SW480 (cell line): ENCODE measurements around the gene ZNF750.

Experiments used
- DNase-seq: peaks from one replicate; pipeline ENCODE4 v3.0.0-alpha.2; 2016; ENCODE audit warnings: low spot score

ZNF750 gene

GRCh38 chr17:82835122-82835521 is 4.7 kb downstream of the ZNF750 start:
- no peak for DNase-seq

DNA sequence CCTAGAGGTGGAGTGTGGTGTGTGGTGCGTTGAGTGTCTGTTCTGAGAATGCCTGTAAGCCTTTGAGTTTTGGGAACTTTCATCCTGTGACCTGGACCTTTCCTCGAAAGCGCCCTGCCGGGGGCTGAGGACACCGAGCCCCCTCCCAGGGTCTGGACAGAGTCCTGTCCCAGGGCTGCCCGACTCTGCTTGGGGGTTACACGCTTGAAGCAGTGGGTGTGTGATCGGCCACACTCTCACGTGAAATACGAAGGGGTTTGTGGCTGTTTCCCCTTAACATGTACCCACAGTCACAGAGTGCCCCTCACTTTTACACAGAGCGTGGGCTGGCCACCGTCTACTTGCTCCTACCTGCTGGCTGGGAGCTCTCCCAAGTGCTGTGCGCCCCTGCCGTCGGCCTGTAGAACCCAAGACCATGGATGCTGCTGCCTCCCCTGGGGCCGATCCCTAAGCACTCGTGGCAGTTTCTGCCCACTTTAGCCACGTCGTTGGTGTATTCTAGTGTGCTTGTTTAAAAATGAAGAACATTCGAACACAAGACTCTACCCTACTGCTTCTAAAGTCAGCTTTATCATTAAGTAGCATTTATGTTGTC is 6.8 kb downstream of the ZNF750 start:
- DNase-seq, result no peak

DNA sequence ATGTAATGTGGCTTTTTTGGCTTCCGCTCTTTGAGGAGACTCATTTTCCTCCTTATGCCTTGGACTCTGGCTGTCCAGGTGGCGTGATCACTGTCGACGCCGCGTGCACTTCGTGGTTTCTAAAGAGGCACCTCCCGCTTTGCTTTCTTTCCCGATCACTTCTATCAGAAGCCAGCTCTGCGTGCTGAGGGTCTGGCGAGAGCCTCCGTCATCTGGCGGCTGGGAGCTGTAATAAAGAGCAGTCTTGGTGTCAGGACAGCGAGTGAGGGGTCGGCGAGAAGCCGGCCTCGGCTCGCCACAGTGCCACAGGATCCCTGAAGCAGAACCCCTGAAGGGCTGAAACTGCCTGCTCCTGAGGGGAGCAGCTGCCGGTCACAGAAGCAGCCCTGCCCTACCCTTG is 7.4 kb downstream of the ZNF750 start:
- no peak for DNase-seq

GRCh38 chr17:82831818-82832200 is 8.0 kb downstream of the ZNF750 start:
- DNase-seq, result no peak

- DNase-seq, result no peak
Observed at GRCh38 chr17:82831041-82831817, 8.6 kb downstream of the ZNF750 start.

DNA sequence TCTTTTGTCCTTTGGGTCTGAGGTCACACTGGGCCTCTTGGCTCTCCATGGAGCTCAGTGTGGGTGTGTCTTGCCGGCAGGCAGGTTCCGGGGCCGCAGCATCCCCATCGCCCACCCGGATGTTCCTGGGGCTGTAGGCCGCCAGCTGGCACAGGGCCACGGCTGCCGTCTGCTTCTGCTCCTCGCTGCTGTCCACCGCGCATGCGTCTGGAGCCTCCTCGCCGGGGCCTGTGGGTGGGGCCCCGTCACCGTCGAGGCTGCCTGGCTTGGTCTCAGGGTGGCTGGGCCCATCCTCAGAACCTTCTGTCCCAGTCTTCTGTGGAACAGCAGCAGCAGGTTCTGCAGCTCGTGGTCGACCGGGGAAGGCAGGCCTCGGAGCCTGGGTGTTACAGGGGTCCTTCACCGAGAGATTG is 9.6 kb downstream of the ZNF750 start:
- DNase-seq, result no peak

GRCh38 chr17:82828875-82829487 is 10.8 kb downstream of the ZNF750 start:
- no peak for DNase-seq

GRCh38 chr17:82826956-82827355 is 12.9 kb downstream of the ZNF750 start:
- DNase-seq, result no peak

- DNase-seq, result no peak
Observed at GRCh38 chr17:82826211-82826610, 13.6 kb downstream of the ZNF750 start.

GRCh38 chr17:82825540-82826124 is 14.2 kb downstream of the ZNF750 start:
- DNase-seq, result no peak

DNA sequence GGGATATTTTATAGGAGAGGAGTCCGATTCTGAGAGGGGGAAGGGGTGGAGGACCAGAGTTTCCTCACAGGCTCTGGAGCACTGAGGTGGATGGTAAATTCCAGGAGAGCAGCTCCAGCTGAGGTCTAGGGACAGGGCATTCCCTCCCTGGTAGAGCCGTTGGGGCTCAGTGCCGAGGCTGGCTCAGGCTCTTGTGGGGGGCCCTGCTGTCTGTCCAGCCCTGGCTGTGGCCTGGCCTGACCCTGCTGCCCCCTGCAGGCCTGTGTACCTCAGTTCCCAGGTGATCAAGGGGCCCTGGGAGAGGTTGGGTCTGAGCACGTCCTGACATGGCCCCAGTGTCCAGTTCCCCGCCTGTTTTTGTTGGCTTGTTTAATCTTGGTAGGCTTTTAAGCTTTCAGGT is 16.8 kb downstream of the ZNF750 start:
- no peak for DNase-seq

DNA sequence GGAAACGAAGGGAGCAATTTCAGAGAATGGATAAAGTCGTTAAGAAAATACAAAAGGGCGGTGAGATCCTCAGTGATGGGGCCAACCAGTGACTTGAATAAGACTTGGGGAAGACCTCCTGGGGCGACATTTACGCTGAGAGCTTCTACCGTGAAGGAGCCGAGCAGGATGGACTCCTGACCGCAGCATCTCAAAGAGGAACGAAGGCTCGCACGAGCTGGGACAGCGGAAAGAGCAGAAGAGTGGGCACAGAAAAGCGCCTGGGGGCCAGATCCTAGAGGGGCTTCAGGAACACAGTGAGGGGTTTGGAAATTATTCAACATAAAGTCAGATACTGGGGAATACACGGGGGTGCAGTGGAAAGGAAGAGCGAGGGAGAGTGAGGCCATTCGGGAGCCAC is 17.5 kb downstream of the ZNF750 start:
- DNase-seq, result no peak

GRCh38 chr17:82821554-82821953 is 18.3 kb downstream of the ZNF750 start:
- no peak for DNase-seq

DNA sequence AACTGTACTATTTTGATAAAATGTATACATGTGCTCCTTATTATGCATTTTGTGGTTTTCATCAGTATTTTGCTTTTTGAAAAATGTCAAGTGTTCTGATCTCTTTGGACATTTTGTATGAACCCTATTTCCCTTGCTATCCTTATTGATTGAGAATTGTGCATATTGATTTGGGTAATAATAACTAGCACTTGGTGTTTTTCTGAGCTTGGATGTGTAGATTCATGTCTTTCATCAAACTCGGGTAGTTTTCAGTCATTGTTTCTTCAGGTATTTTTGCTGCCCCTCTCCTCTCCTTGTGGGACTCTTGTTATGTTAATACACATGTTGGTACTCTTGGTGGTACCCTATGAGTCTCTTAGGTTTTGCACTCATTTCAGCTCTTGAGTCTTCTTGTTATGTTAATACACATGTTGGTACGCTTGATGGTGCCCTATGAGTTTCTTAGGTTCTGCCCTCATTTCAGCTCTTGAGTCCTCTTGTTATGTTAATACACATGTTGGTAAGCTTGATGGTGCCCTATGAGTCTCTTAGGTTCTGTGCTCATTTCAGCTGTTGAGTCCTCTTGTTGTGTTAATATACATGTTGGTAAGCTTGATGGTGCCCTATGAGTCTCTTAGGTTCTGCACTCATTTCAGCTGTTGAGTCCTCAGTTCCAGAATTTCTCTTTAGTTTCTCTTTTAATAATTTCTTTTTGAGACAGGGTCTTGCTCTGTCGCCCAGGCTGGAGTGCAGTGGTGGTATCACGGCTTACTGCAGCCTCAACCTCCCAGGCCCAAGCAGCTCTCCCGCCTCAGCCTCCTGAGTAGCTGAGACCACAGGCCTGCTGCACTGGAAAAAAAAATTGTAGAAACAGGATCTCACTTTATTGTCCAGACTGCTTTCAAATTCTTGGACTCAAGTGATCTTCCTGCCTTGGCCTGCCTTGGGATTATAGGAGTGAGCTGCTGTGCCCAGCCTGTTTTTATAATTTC is 19.3 kb downstream of the ZNF750 start:
- no peak for DNase-seq

DNA sequence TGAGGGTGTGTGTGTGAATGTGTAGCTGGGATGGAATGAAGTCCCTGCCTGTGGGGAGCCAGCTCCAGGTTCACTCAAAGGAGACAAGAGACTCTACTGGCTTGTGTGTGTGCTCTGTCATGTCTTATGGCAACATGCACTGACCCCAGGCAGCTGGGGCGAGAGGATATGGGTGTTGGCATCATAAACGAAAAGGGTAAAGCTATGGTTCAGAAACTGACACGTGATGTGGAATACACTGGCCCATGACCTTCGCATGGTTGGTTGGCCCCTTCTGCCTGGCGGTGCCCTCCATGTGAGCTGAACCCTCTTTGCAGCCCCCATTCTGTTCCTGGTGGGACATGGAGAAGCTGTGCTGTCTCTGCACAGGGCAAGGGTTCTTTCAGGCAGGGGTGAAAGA is 21.9 kb downstream of the ZNF750 start:
- no peak for DNase-seq

DNA sequence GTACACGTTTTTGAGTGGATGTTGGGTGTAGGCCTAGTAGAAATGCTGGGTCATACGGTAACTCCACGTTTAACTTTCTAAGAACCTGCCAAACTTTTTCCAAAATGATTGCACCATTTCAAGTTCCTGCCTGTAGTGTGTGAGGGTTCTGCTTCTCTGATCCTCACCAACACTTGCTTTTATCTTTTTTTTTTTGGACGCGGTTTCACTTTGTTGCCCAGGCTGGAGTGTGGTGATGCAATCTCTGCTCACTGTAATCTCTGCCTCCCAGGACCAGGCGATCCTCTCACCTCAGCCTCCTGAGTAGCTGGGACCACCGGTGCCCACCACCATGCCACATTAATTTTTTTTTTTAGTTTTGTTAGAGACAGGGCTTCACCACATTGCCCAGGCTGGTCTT is 23.5 kb downstream of the ZNF750 start:
- DNase-seq, result no peak

DNA sequence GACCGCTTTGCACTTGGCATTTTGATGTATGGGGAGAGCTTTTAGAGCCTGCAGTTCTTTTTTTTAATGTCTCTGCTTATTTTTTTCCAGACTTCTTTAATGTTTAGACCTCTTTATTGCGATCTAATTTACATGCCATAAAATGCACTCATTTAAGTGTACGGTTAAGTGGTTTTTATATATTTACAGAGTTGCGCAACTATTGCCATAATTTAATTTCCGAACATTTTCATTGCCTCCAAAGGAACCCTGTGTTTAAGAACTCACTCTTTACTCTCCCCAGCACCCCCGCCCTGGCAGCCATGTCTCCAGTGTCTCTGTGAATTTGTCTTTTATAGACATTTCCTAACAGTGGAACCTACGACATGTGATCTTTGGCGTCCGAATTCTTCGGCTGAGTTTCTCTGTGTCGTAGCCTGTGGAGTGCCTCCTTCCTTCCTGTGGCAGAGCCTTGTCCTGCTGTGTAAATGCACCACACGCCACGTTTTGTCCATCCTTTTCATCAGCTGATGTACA is 24.0 kb downstream of the ZNF750 start:
- DNase-seq, result no peak

GRCh38 chr17:82815354-82815753 is 24.5 kb downstream of the ZNF750 start:
- DNase-seq, result no peak

DNA sequence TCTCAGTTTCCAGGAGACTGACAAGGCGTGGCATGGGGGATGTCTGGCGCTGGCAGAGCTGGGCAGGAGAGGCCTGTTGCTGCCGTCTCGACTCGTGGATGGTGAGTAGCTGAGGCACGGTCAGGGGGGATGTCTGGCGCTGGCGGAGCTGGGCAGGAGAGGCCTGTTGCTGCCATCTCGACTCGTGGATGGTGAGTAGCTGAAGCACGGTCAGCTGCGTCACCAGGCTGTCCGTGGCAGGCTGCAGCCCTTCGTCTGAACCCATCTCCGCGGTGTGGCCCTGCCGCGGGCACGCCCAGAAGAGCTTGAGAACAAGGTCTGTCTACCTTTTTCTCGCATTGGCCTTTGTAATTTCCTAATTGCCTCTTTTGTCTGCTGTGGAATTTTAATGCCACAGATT is 25.0 kb downstream of the ZNF750 start:
- DNase-seq, result no peak

GRCh38 chr17:82813299-82814051 is 26.3 kb downstream of the ZNF750 start:
- no peak for DNase-seq

GRCh38 chr17:82812601-82813000 is 27.2 kb downstream of the ZNF750 start:
- no peak for DNase-seq
